ENCODE measurements around the gene PTTG2.

PTTG2 gene

DNA sequence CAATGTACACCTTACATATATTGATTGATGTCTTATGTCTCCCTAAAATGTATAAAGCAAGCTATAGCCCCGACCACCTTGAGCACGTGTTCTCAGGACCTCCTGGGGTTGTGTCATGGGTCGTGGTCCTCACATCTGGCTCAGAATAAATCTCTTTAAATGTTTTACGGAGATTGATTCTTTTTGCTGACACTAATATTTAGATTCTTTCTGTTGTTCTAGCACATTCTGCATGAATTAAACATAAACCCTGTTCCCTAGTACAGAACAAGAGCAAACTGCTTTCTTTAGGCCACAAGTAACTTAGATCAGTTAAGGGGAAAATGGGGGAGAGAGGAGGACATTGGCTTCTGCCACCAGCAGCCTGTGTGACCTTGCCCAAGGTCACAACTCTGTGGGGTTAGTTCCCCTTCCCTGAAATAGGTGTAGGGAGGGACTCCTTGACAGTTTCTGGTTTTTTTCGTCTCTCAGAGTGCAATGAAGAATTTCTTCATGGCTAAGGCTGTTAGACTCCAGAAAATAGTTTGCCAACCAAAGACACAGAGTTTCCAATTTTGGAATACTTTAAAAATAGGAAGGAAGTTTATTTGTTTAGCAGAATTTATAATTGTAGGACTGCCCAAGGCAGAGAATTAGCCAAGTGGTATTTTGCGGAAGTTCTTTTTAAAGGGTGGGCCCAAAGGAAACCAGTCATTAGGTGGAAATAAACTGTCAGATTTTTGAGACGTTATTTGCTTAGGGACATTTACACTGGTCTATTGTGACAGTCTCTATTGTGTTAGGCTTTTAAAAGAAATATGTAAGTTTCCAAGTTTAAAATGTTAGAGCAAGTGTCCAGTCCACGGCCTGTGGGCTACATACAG is 29.4 kb downstream of the PTTG2 start:
- POLR2A ChIA-PET, result no interaction called here
- CTCF ChIA-PET, result no interaction called here
- no peak for DNase-seq (ENCODE audit: extremely low spot score)
- no peak for TF ChIP-seq ELF4 (IDR thresholded peaks at IDR 0.05)
- no peak for TF ChIP-seq LEF1 (IDR thresholded peaks at IDR 0.05; ENCODE audit: borderline replicate concordance)
- TF ChIP-seq ZNF384 (IDR thresholded peaks at IDR 0.05), result no peak
- TF ChIP-seq NFRKB (IDR thresholded peaks at IDR 0.05), result no peak
- no peak for TF ChIP-seq FOXM1 (IDR thresholded peaks at IDR 0.05; ENCODE audit: borderline replicate concordance)
- TF ChIP-seq, protein P1, sequence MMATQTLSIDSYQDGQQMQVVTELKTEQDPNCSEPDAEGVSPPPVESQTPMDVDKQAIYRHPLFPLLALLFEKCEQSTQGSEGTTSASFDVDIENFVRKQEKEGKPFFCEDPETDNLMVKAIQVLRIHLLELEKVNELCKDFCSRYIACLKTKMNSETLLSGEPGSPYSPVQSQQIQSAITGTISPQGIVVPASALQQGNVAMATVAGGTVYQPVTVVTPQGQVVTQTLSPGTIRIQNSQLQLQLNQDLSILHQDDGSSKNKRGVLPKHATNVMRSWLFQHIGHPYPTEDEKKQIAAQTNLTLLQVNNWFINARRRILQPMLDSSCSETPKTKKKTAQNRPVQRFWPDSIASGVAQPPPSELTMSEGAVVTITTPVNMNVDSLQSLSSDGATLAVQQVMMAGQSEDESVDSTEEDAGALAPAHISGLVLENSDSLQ (IDR thresholded peaks at IDR 0.05), result no peak
- TF ChIP-seq HDGF (IDR thresholded peaks at IDR 0.05; ENCODE audit: borderline replicate concordance), result no peak
- no peak for TF ChIP-seq TARDBP (IDR thresholded peaks at IDR 0.05)
- no peak for TF ChIP-seq SP1 (IDR thresholded peaks at IDR 0.05)
- no peak for TF ChIP-seq L3MBTL2 (conservative IDR thresholded peaks at IDR 0.05)
- TF ChIP-seq BHLHE40 (IDR thresholded peaks at IDR 0.05; ENCODE audit: borderline replicate concordance), result no peak
- no peak for TF ChIP-seq FOXA1 (IDR thresholded peaks at IDR 0.05)
- TF ChIP-seq SUZ12 (IDR thresholded peaks at IDR 0.05), result no peak
- TF ChIP-seq CTBP1 (IDR thresholded peaks at IDR 0.05; ENCODE audit: borderline replicate concordance), result no peak
- TF ChIP-seq FOXK2 (IDR thresholded peaks at IDR 0.05), result no peak

DNA sequence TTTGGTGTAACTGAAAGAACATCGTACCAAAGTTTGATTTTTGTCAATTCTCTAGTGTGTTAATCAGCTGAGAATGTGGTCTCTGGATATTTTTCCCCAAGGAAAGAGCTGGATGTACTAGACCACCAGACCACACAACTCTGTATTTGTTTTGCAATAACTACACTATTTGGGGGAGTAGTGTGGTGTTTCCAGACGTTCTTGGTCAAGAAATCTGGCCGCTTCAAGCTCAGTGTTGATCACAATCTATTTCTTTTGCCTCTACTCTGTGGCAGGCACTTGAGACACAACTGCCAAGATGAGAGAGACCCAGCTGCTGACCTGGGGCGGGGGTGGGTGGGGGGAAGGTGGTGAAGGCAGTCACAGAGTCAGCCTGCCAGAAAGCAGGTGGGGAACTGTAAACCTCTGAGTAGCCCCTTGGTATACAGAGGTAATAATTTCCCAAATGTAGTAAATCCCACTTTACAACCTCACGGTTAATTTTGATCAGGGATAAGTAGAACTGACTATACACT is 30.6 kb downstream of the PTTG2 start:
- POLR2A ChIA-PET, result no interaction called here
- CTCF ChIA-PET, result interaction anchor here (0.6 kb wide), 1 partner anchor 12 kb away, joined by 3 read pairs; no protein-coding TSS in a partner anchor
- no peak for DNase-seq (ENCODE audit: extremely low spot score)
- TF ChIP-seq, protein P1 (IDR thresholded peaks at IDR 0.05), result no peak
- no peak for TF ChIP-seq FOXK2 (IDR thresholded peaks at IDR 0.05)
- TF ChIP-seq SUZ12 (IDR thresholded peaks at IDR 0.05), result no peak
- TF ChIP-seq HDGF (IDR thresholded peaks at IDR 0.05; ENCODE audit: borderline replicate concordance), result no peak
- TF ChIP-seq ELF4 (IDR thresholded peaks at IDR 0.05), result no peak
- TF ChIP-seq SP1 (IDR thresholded peaks at IDR 0.05), result no peak
- TF ChIP-seq BHLHE40 (IDR thresholded peaks at IDR 0.05; ENCODE audit: borderline replicate concordance), result no peak
- no peak for TF ChIP-seq ZNF384 (IDR thresholded peaks at IDR 0.05)
- TF ChIP-seq NFRKB (IDR thresholded peaks at IDR 0.05), result no peak

DNA sequence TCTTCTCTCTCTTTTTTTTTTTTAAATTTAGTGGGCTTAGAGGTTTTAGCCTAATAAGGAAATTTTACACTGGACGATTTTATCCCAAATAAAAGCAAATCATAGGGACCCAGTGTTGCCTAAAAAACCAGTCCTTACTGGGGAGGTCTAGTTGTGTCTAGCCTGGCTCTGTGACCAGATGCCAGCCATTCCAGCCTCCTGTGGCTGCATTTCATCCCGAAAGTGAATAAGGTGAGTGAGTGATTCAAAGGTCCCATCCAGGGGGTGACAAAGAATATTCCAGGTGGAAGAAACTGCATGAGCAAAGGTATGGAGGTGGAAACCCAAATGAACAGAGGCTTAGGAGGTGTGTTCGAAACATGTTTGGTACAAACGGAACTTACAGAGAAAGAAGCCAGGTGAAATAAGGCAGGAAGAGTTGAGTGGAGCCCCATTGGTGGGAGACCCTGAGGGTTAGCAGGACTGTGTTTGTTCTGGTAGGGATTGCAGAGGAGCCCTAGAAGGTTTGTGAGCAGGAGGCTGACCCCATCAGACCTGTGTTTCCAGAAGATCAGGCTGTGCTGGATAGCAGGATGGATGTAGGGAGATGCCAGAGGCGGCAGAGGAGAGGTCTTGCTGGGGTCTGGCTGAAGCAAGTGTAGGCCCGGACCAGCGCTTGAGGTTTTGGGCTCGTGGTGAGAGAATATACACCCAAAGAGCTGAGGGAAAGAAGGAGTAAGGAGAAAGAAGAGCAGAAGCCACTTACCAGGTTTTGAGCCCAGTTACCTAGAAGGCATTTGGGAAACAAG is 31.6 kb downstream of the PTTG2 start:
- ChIA-PET CTCF (no interaction called here), POLR2A (no interaction called here)
- TF ChIP-seq ZNF384 (IDR thresholded peaks at IDR 0.05) (no peak), ARNT (IDR thresholded peaks at IDR 0.05) (no peak), L3MBTL2 (conservative IDR thresholded peaks at IDR 0.05) (no peak), FOXM1 (IDR thresholded peaks at IDR 0.05; ENCODE audit: borderline replicate concordance) (no peak), LEF1 (IDR thresholded peaks at IDR 0.05; ENCODE audit: borderline replicate concordance) (no peak), SP1 (IDR thresholded peaks at IDR 0.05) (no peak), SUZ12 (IDR thresholded peaks at IDR 0.05) (no peak), FOXK2 (IDR thresholded peaks at IDR 0.05) (no peak), TARDBP (IDR thresholded peaks at IDR 0.05) (no peak), NFRKB (IDR thresholded peaks at IDR 0.05) (no peak)

DNA sequence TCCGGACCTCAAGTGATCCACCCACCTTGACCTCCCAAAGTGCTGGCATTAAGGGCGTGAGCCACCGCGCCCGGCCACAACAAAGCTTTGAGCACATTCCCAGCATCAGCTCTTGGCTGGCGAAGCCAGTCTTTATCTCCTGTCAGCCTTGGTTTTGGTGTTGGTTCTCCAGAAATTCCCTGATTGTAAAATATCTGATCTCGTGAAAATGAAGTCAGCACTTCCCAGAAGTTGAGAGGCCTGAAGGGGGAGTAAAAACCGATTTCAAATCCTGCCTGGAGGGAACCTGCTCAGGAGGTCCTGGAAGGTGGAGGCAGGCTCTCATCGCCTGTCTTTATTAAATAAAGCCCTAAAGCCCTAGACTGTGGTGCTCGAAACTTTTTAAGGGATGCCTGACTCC is 33.6 kb downstream of the PTTG2 start:
- CTCF ChIA-PET, result no interaction called here
- POLR2A ChIA-PET, result no interaction called here
- DNase-seq (ENCODE audit: extremely low spot score), result no peak
- TF ChIP-seq FOXK2 (IDR thresholded peaks at IDR 0.05), result no peak

More for the DNA sequence above, 31.6 kb downstream of the PTTG2 start:
- DNase-seq (ENCODE audit: extremely low spot score), result no peak

DNA sequence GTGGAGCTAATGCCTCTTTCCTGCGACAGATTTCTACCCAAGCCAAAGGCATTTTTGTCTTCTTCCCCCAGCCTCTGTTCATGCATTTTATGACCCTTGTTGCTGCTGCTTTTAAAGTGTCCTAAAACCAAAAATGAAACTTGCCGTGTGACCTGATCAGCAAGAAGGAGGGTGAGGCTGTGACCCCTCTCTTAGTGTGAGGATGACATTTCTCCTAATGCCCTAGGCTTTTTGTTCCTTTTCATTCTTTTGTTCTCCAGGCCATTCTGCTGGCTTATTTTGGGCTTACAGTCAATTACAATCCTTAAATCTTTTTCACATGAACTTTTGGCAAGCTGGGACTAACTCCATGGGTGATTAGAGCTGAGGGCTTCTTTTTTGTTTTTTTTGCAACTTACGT is 34.4 kb downstream of the PTTG2 start:
- ChIA-PET POLR2A (no interaction called here), CTCF (no interaction called here)
- no peak for DNase-seq (ENCODE audit: extremely low spot score)
- TF ChIP-seq FOXM1 (IDR thresholded peaks at IDR 0.05; ENCODE audit: borderline replicate concordance) (no peak), FOXK2 (IDR thresholded peaks at IDR 0.05) (no peak), L3MBTL2 (conservative IDR thresholded peaks at IDR 0.05) (no peak), ARNT (IDR thresholded peaks at IDR 0.05) (no peak), HDGF (IDR thresholded peaks at IDR 0.05; ENCODE audit: borderline replicate concordance) (no peak), ZNF384 (IDR thresholded peaks at IDR 0.05) (no peak), BHLHE40 (IDR thresholded peaks at IDR 0.05; ENCODE audit: borderline replicate concordance) (no peak), LEF1 (IDR thresholded peaks at IDR 0.05; ENCODE audit: borderline replicate concordance) (no peak)

DNA sequence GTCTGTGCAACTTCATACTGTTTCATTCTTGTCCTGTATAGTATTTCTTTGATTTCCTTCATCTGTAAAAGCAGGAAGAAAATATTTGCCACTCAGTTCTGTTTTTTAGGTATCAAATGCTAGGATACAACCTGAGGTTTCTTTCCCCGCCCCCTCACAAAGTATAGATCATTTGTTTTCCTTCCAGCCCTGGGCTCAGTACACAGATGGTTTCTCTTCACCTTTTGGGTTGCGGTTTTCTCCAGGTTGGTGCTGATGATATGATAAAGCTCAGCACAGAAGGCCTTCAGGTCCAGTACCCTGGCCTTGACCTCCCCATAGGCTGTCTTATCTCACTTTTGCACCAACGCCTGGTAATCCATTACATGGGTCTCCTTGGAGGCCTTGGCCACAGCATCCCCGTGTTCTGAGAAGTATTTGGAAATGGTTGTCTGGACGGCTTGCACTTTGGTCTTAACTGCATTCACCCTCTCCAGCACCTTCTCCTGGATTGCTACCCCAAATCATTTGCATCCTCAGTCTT is 35.2 kb downstream of the PTTG2 start:
- no peak for DNase-seq (ENCODE audit: extremely low spot score)
- POLR2A ChIA-PET, result no interaction called here
- CTCF ChIA-PET, result no interaction called here
- TF ChIP-seq ELF4 (IDR thresholded peaks at IDR 0.05), result no peak
- no peak for TF ChIP-seq SP1 (IDR thresholded peaks at IDR 0.05)
- no peak for TF ChIP-seq L3MBTL2 (conservative IDR thresholded peaks at IDR 0.05)
- TF ChIP-seq TARDBP (IDR thresholded peaks at IDR 0.05), result no peak
- no peak for TF ChIP-seq LEF1 (IDR thresholded peaks at IDR 0.05; ENCODE audit: borderline replicate concordance)
- TF ChIP-seq ARNT (IDR thresholded peaks at IDR 0.05), result no peak
- no peak for TF ChIP-seq FOXA1 (IDR thresholded peaks at IDR 0.05)
- no peak for TF ChIP-seq NFRKB (IDR thresholded peaks at IDR 0.05)
